Peyer's patch (tissue), 4 donors: ENCODE data around the gene RBM5. TPM values are rescaled to one million over a fixed set of nuclear protein-coding genes. Genes with fewer than 3 reads are reported as not detected.

Experiments
- DNase-seq, 3 donors: peaks; one replicate each; pipeline ENCODE4 v3.0.0-alpha.2; 2017 to 2019
- H3K27ac ChIP-seq, 4 donors: fragments of 200-600 bp; sonication (generic); one replicate each; pipeline ENCODE4 v1.5.1; 2016 to 2019
- H3K27me3 ChIP-seq, 2 donors: fragments of 200-600 bp; sonication (generic); one replicate each; pipeline ENCODE4 v1.5.1; 2019
- H3K36me3 ChIP-seq, 3 donors: fragments of 200-600 bp; sonication (generic); one replicate each; pipeline ENCODE4 v1.5.1; 2016 to 2019
- H3K4me1 ChIP-seq, 4 donors: fragments of 200-600 bp; sonication (generic); one replicate each; pipeline ENCODE4 v1.5.1; 2016 to 2019
- H3K4me3 ChIP-seq, 4 donors: fragments of 200-600 bp; sonication (generic); 1 replicate in 3 of 4; 2 replicates in 1 of 4; pipeline ENCODE4 v1.5.1; 2016 to 2019; ENCODE audit warnings: mild to moderate bottlenecking in 1 of 4
- H3K9me3 ChIP-seq, 4 donors: fragments of 200-600 bp; sonication (generic); one replicate each; pipeline ENCODE4 v1.5.1; 2016 to 2019; ENCODE audit warnings: mild to moderate bottlenecking in 1 of 4
- CTCF ChIP-seq, 6 experiments: fragments of 450-650 bp in 4 of 6; fragments of 200-600 bp in 2 of 6; sonication (generic) in 1 of 6; IDR thresholded peaks; one replicate each; pipeline ENCODE4 v1.5.1; 2017 to 2019; ENCODE audit warnings: antibody characterized with exemption in 6 of 6, mild to moderate bottlenecking in 3 of 6, moderate library complexity in 1 of 6
- POLR2A ChIP-seq, 2 donors: fragments of 450-650 bp; IDR thresholded peaks; one replicate each; pipeline ENCODE4 v1.5.1; 2017; ENCODE audit warnings: antibody characterized with exemption in 2 of 2, mild to moderate bottlenecking in 2 of 2, moderate library complexity in 2 of 2
- total RNA-seq, 4 donors: library from RNA; depleted of rRNA; stranded (reverse); fragments of >200 nt; gene quantifications; one replicate each; pipeline ENCODE4 v1.1.0, GENCODE V29; 2016

Gene RBM5
- total RNA-seq, 4 donors from 2014 or later = 212 to 498 (median 416) TPM

DNA sequence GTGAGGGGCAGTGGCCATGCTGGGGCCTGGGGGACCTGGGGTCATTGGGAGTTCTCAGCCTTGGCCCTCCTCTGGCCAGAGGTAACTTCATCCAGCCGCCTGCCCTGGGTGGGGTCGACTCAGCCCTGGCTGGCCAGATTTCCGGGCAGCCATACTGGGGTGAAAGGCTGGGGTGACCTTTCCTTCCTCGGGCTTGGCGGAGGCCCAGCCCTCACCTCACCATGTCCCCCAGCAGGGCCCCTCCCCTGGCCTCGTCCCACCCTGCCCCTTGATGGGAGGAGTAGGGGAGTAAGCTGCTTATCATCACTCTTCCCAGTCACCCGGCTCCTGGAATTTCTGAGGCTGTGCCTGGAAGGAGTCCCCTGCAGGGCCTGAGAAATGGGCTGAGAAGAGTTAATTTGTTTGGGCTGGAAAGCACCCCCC is 71.9 kb downstream of the RBM5 start:
- H3K4me1 ChIP-seq = peaks cover under 1 to 70% (median 3%) of the 10 kb centered on the region in 4 donors
- H3K4me3 ChIP-seq = no peak overlapping the region
- no peaks in the 10 kb centered on the region for H3K27me3 ChIP-seq
- H3K27ac ChIP-seq = peak overlapping the region in 3 of 4 donors; percentile 18 to 65 (median 43)
- TF ChIP-seq POLR2A (IDR thresholded peaks at IDR 0.05) (no peak), CTCF (IDR thresholded peaks at IDR 0.05) (no peak)
- H3K9me3 ChIP-seq = no peaks in the 10 kb centered on the region
- peak in 1 of 3 donors; percentile 51 for DNase-seq
- no peaks in the 10 kb centered on the region for H3K36me3 ChIP-seq

DNA sequence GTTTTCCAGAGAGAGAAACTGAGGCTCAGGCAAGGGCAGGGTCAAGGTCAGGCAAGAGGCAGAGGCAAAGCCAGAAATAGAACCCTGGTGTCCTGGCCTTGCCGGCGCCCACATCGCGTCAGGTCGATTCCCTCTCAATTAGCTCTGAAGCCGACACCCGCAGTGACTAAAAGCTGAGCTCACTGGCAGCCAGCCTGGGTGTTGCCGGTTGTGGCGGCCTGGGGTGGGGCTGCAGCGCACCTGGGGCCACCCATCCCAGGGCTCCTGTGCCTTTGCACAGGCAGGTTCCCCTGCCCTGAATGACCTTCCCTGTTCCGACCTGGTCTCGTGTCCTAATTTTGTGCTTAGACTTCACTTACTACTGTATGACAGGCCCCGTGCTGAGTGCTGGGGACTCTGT is 72.6 kb downstream of the RBM5 start:
- no peaks in the 10 kb centered on the region for H3K36me3 ChIP-seq
- TF ChIP-seq POLR2A (IDR thresholded peaks at IDR 0.05) = peak in 1 of 2 donors; percentile 21
- TF ChIP-seq CTCF (IDR thresholded peaks at IDR 0.05) = no peak
- H3K4me3 ChIP-seq = no peak overlapping the region
- H3K27ac ChIP-seq = peak overlapping the region; percentile 10 to 65 (median 30)
- H3K4me1 ChIP-seq = peaks cover 0 to 70% (median 5%) of the 10 kb centered on the region in 4 donors
- peak in 2 of 3 donors; percentile 79 to 83 for DNase-seq
- no peaks in the 10 kb centered on the region for H3K27me3 ChIP-seq
- no peaks in the 10 kb centered on the region for H3K9me3 ChIP-seq

DNA sequence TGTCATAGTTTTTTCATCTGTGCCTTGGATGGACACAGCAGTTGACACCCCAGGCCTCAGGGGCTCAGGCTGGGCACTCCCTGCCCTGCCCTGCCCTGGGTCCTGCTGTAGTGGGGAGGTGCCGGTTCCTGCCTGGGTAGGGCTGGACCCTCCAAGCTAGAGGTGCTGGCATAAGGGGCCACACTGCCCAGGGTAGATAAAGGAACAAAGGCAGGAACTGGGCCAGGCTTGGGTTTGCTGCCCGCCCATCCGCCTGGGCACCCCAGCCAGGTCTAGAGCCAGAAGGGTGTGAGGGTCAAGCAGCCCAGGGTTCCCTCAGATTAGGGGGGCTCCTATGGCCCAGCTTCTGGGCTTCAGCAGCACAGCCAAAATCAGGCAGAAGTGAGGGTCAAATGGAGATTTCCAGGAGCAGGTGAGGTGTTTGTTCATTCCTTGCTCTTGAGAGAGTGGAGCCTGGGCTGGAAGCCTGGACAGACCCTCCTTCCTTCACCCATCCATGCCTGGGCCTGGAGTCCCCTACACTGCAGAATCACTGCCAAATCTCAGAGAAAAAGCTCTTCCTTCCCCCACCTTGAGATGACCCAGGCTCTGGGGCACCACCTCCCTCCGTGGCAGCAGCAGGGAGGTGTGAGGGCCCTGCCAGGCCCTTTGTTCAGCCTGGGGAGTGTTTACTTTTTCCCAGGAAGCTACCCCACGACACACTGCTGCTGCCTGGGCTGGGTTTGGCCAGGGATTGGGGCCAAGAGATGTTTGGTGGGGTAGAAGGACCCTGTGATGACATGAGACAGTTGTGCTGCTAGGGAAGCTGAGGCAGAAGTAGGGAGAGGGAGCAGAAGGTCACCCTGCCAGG is 73.5 kb downstream of the RBM5 start:
- H3K4me3 ChIP-seq = no peak overlapping the region
- no peak for TF ChIP-seq POLR2A (IDR thresholded peaks at IDR 0.05)
- TF ChIP-seq CTCF (IDR thresholded peaks at IDR 0.05) = no peak
- H3K27ac ChIP-seq = peak overlapping the region in 3 of 4 donors; percentile 18 to 65 (median 43)
- DNase-seq = no peak
- no peaks in the 10 kb centered on the region for H3K27me3 ChIP-seq
- H3K4me1 ChIP-seq = peaks cover 0 to 72% (median 6%) of the 10 kb centered on the region in 4 donors
- no peaks in the 10 kb centered on the region for H3K9me3 ChIP-seq
- H3K36me3 ChIP-seq = no peaks in the 10 kb centered on the region

DNA sequence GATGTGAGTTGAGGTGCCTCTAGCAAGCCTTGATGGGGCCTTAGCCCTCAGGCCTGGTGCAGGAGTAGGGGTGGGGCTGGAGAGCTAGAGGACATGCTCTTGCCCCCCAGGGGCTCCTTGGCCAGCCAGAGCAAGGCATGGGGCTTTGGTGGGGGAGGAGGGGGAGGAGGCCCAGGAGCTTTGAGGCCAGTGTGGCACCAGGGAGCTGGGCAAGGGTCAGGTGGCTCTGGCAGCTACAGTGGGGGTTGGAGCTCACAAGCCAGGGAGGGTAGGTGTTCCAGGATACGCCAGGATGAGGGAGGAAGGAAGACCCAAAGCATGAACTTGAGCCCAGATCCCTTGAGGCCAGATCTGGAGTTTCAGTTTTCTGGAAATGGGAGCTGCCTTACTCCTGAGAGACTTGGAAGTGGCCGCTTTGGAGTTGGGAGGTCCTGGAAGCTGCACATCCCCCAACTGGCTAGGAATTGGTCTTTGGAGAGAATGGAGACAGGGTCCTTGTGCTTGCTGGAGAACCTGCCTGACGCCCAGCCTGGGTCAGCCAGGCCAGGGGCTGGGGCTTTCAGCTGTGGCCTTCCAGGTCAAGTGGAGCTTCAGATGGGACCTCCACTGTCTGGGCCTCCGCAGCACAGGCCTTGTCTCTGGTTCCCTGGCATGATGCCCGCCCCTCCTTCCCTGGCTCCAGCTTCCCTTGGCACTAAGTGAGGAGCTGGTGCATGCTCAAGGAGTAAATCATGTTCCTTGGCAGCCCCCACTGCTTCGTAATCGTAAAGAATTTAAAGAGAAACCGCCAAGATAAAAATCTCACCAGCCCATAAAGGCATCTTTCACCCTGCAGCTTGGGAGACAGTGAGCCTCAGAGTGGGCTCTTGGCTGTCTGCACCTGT is 75.1 kb downstream of the RBM5 start:
- DNase-seq = peak in 1 of 3 donors; percentile 68
- Histone ChIP-seq H3K4me1 (peaks cover 0 to 74% (median 6%) of the 10 kb centered on the region in 4 donors), H3K4me3 (no peak overlapping the region), H3K27me3 (no peaks in the 10 kb centered on the region), H3K36me3 (no peaks in the 10 kb centered on the region), H3K9me3 (no peaks in the 10 kb centered on the region), H3K27ac (peak overlapping the region in 3 of 4 donors; percentile 18 to 39 (median 31))
- TF ChIP-seq POLR2A (IDR thresholded peaks at IDR 0.05) (no peak), CTCF (IDR thresholded peaks at IDR 0.05) (no peak)

DNA sequence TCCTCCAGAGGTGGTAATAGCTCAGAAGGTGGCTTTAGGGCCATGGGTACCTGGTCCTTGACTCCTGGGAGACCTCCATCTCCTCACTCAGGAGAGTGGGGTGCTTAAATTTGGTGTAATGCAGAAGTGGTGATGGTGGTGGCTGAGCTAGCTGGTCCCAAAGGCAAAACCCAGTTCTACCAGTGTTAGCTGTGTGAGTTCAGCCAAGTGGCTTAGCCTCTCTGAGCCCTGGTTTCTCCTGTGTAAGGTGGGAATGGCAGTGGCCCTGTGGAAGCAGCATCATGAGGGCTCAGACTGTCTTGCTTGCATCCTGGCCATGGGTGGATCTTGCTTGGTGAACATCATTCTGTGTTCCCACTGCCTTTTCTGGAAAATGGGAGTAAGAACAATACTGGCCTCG is 75.8 kb downstream of the RBM5 start:
- TF ChIP-seq POLR2A (IDR thresholded peaks at IDR 0.05) (no peak), CTCF (IDR thresholded peaks at IDR 0.05) (no peak)
- Histone ChIP-seq H3K4me3 (no peak overlapping the region), H3K9me3 (no peaks in the 10 kb centered on the region), H3K4me1 (peaks cover 0 to 80% (median 6%) of the 10 kb centered on the region in 4 donors), H3K27me3 (no peaks in the 10 kb centered on the region), H3K36me3 (no peaks in the 10 kb centered on the region), H3K27ac (peak overlapping the region in 3 of 4 donors; percentile 11 to 39 (median 31))
- no peak for DNase-seq
